EH (cell line): ENCODE results near the gene CAMTA1.

Experiments used
- DNase-seq: peaks from one replicate; pipeline ENCODE4 v3.0.0-alpha.2; 2015; ENCODE audit warnings: low read depth

The CAMTA1 gene

GRCh38 chr1:6958407-6959030, 173.3 kb downstream of the CAMTA1 start:
- no peak for DNase-seq

- no peak for DNase-seq
Observed at GRCh38 chr1:6959491-6959890, 174.2 kb downstream of the CAMTA1 start.

- DNase-seq = peak; percentile 87
Observed at GRCh38 chr1:6960291-6960811, 175.1 kb downstream of the CAMTA1 start.

GRCh38 chr1:6960860-6961259, 175.6 kb downstream of the CAMTA1 start:
- no peak for DNase-seq

- DNase-seq = no peak
Observed at GRCh38 chr1:6961289-6961688, 176.0 kb downstream of the CAMTA1 start.

- no peak for DNase-seq
Observed at GRCh38 chr1:6961905-6962477, 176.7 kb downstream of the CAMTA1 start.

GRCh38 chr1:6962478-6962995, 177.3 kb downstream of the CAMTA1 start:
- no peak for DNase-seq

GRCh38 chr1:6962996-6963911, 178.0 kb downstream of the CAMTA1 start:
- DNase-seq = no peak

GRCh38 chr1:6963912-6964307, 178.7 kb downstream of the CAMTA1 start:
- DNase-seq = no peak

- no peak for DNase-seq
Observed at GRCh38 chr1:6965083-6965934, 180.1 kb downstream of the CAMTA1 start.

GRCh38 chr1:6965935-6966241, 180.6 kb downstream of the CAMTA1 start:
- DNase-seq = no peak

- DNase-seq = no peak
Observed at GRCh38 chr1:6966326-6966725, 181.1 kb downstream of the CAMTA1 start.

- DNase-seq = peak; percentile 54
Observed at GRCh38 chr1:6967431-6968111, 182.3 kb downstream of the CAMTA1 start.

- peak; percentile 38 for DNase-seq
Observed at GRCh38 chr1:6969106-6969505, 183.9 kb downstream of the CAMTA1 start.

GRCh38 chr1:6969762-6970161, 184.5 kb downstream of the CAMTA1 start:
- DNase-seq = no peak

GRCh38 chr1:6970221-6970620, 185.0 kb downstream of the CAMTA1 start:
- DNase-seq = no peak

- DNase-seq = peak; percentile 45
Observed at GRCh38 chr1:6971048-6971447, 185.8 kb downstream of the CAMTA1 start.

- no peak for DNase-seq
Observed at GRCh38 chr1:6971699-6972098, 186.4 kb downstream of the CAMTA1 start.

- no peak for DNase-seq
Observed at GRCh38 chr1:6972399-6972798, 187.1 kb downstream of the CAMTA1 start.

GRCh38 chr1:6975331-6976043, 190.2 kb downstream of the CAMTA1 start:
- DNase-seq = no peak

GRCh38 chr1:6976044-6976375, 190.8 kb downstream of the CAMTA1 start:
- DNase-seq = no peak
